ENCODE measurements around the gene CTIF.

- TF ChIP-seq POLR2A (IDR thresholded peaks at IDR 0.05; ENCODE audit: low read depth, low read length) (no peak), TAF1 (IDR thresholded peaks at IDR 0.05; ENCODE audit: low read depth, low read length) (no peak), SPI1 (IDR thresholded peaks at IDR 0.05; ENCODE audit: low read depth, low read length) (no peak), POLR2AphosphoS5 (IDR thresholded peaks at IDR 0.05; ENCODE audit: low read depth, low read length) (no peak)
Observed at GRCh38 chr18:48705531-48705930, 166.7 kb downstream of the CTIF start.

Data from GM12891 (cell line).